Measurements from ENCODE around the gene OR2T6. TPM values are rescaled to one million over a fixed set of nuclear protein-coding genes. Genes with fewer than 3 reads are reported as not detected.
"Not testable (repeated sequence)": the region's sequence is repeated elsewhere in the genome, so short reads cannot be mapped to it uniquely, and the experiment has no call there.

The OR2T6 gene
- total and polyA plus RNA-seq, 12 donors, result not detected

GRCh38 chr1:248438668-248439067 lies 63.1 kb downstream of the OR2T6 start:
- intact Hi-C loops (cut with DNase I); H3K9me3 ChIP-seq; H3K27ac ChIP-seq; H3K4me3 ChIP-seq; H3K27me3 ChIP-seq; H3K4me1 ChIP-seq; DNase-seq; H3K36me3 ChIP-seq; ATAC-seq: not testable (repeated sequence)
- 43 to 49% methylated on average over 1 of the region's 1 CpG for WGBS, 2 donors

- intact Hi-C loops (cut with DNase I); H3K36me3 ChIP-seq; H3K4me1 ChIP-seq; H3K4me3 ChIP-seq; DNase-seq; H3K9me3 ChIP-seq; H3K27ac ChIP-seq; ATAC-seq; H3K27me3 ChIP-seq: not testable (repeated sequence)
- whole genome bisulfite sequencing, 2 donors, result 51 to 60% methylated on average over 5 of the region's 5 CpGs
Observed at GRCh38 chr1:248439283-248439682, 63.7 kb downstream of the OR2T6 start.

Other genes with a start within 250 kb of the OR2T6 start
- gene OR2M5, start 230.6 kb upstream of the OR2T6 start, total RNA-seq, result not detected
- gene OR2M5, start 230.6 kb upstream of the OR2T6 start, polyA plus RNA-seq, result not detected
- gene OR2M2, start 200.9 kb upstream of the OR2T6 start, total RNA-seq, result not detected
- not detected for gene OR2M2, start 200.9 kb upstream of the OR2T6 start, polyA plus RNA-seq
- gene OR2M3, start 178.5 kb upstream of the OR2T6 start, total RNA-seq, result not detected
- not detected for gene OR2M3, start 178.5 kb upstream of the OR2T6 start, polyA plus RNA-seq
- not detected for gene OR2M4, start 144.3 kb upstream of the OR2T6 start, total RNA-seq
- not detected for gene OR2M4, start 144.3 kb upstream of the OR2T6 start, polyA plus RNA-seq
- not detected for gene OR2T33, start 97.8 kb upstream of the OR2T6 start, total RNA-seq
- under 1 TPM in 1 of 2 donors, not detected in 1; 0.03 TPM for gene OR2T33, start 97.8 kb upstream of the OR2T6 start, polyA plus RNA-seq
- not detected for gene OR2T12, start 72.3 kb upstream of the OR2T6 start, total RNA-seq
- gene OR2T12, start 72.3 kb upstream of the OR2T6 start, polyA plus RNA-seq, result not detected
- not detected for gene OR2M7, start 51.2 kb upstream of the OR2T6 start, total RNA-seq
- gene OR2M7, start 51.2 kb upstream of the OR2T6 start, polyA plus RNA-seq, result not detected
- gene OR14C36, start 27.0 kb upstream of the OR2T6 start, total RNA-seq, result not detected
- gene OR14C36, start 27.0 kb upstream of the OR2T6 start, polyA plus RNA-seq, result not detected
- not detected for gene OR2T4, start 14.1 kb upstream of the OR2T6 start, total RNA-seq
- not detected for gene OR2T4, start 14.1 kb upstream of the OR2T6 start, polyA plus RNA-seq
- not detected for gene OR2T1, start 27.3 kb downstream of the OR2T6 start, total RNA-seq
- not detected for gene OR2T1, start 27.3 kb downstream of the OR2T6 start, polyA plus RNA-seq
- gene OR2T2, start 69.9 kb downstream of the OR2T6 start, total RNA-seq, result not detected
- gene OR2T2, start 69.9 kb downstream of the OR2T6 start, polyA plus RNA-seq, result not detected
- gene OR2T3, start 97.6 kb downstream of the OR2T6 start, total RNA-seq, result not detected
- not detected for gene OR2T3, start 97.6 kb downstream of the OR2T6 start, polyA plus RNA-seq
- gene OR2T5, start 112.8 kb downstream of the OR2T6 start, total RNA-seq, result not detected
- gene OR2T5, start 112.8 kb downstream of the OR2T6 start, polyA plus RNA-seq, result not detected
- not detected for gene OR2G6, start 132.3 kb downstream of the OR2T6 start, total RNA-seq
- gene OR2G6, start 132.3 kb downstream of the OR2T6 start, polyA plus RNA-seq, result not detected
- not detected for gene OR2T29, start 187.0 kb downstream of the OR2T6 start, total RNA-seq
- gene OR2T29, start 187.0 kb downstream of the OR2T6 start, polyA plus RNA-seq, result not detected
- not detected for gene OR2T34, start 199.0 kb downstream of the OR2T6 start, total RNA-seq
- not detected for gene OR2T34, start 199.0 kb downstream of the OR2T6 start, polyA plus RNA-seq
- gene OR2T10, start 222.0 kb downstream of the OR2T6 start, total RNA-seq, result not detected
- gene OR2T10, start 222.0 kb downstream of the OR2T6 start, polyA plus RNA-seq, result not detected